ACHN (cell line): Measurements from ENCODE around the gene C9orf43.
"Not testable (repeated sequence)": the region's sequence is repeated elsewhere in the genome, so short reads cannot be mapped to it uniquely, and the experiment has no call there.

ENCODE experiments used
- DNase-seq: peaks from one replicate; pipeline ENCODE4 v3.0.0-alpha.2; 2015
- in situ Hi-C: cut with HindIII; loops from 2 replicates; pipeline ENCODE4 v1.10.0; 2017; ENCODE audit warnings: low sequenced_read_pairs, low pct_ligation_motif_present, low pct_unique_long_range_greater_than_20kb

The C9orf43 gene

DNA sequence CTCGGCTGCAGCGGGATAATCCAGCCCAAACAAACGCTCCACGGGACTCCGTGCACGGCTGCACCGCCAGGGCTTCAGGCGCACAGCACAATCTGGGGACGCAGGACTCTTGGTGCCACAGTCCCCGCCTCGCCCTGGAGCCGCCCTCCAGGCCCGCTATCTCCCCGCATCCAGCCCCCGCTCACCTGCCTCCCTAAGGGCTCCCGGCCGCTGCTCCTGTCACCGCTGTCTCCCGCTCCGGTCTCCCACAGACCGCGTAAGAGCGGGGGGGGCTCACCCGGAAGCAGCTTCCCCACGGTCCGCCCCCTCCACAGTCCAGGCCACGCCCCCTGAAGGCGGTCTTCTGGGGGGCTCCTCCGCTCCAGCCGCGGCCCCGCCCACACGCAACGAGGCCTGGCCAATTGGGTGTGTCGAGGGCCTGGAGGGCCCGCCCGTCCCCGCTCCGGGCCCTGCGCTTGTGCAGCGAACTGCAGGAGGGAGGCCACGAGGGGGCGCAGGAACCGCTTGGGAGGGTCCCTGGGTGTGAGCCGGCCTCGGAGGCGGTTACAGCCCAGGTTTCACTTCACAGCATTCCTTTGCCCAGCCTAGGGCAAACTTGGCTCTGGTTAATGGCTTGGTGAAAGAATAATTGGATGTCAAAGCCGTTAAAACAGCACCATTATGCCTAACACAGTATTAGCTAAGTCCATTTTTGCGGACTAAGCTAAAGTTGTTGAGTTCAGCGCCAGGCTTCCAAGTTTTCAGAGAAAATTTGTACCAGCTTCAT, 9.3 kb upstream of the C9orf43 start, which contains the start of gene ALAD:
Gene ALAD (minus strand): TSS at position 258 of the 766 bp plus-strand sequence. CDS start 7,725 bp downstream, outside the sequence.
- peak; percentile 96 for DNase-seq
- in situ Hi-C loops: no loop called here

DNA sequence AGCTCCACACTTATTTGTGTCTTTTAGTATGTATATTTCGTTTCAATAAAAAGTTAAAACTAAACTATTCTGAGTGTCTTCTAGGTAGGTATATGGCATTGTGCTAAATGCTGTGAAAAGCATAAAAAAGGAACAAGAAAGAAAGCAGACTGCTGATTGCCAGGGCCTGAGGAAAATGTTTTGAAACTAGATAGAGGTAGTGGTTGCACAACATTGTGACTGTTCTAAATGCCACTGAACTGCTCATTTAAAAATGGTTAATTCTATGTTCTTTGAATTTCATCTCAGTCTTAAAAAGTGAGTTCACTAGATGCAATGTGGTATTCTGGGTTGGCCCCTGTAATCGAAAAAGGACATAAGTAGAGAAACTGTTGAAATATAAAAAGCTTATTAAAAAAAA, 6.9 kb upstream of the C9orf43 start:
- in situ Hi-C loops: no loop called here
- no peak for DNase-seq

DNA sequence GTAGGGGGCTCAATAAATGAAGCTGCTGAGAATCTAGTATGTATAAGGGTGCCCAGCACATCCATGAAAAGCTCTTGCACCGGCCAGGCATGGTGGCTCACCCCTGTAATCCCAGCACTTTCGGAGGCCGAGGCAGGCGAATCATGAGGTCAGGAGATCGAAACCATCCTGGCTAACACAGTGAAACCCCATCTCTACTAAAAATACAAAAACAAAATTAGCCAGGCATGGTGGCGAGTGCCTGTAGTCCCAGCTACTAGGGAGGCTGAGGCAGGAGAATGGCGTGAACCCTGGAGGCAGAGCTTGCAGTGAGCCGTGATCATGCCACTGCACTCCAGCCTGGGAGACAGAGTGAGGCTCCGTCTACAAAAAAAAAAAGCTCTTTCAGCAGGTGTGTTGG, 4.2 kb upstream of the C9orf43 start:
- DNase-seq, in situ Hi-C loops: not testable (repeated sequence)

DNA sequence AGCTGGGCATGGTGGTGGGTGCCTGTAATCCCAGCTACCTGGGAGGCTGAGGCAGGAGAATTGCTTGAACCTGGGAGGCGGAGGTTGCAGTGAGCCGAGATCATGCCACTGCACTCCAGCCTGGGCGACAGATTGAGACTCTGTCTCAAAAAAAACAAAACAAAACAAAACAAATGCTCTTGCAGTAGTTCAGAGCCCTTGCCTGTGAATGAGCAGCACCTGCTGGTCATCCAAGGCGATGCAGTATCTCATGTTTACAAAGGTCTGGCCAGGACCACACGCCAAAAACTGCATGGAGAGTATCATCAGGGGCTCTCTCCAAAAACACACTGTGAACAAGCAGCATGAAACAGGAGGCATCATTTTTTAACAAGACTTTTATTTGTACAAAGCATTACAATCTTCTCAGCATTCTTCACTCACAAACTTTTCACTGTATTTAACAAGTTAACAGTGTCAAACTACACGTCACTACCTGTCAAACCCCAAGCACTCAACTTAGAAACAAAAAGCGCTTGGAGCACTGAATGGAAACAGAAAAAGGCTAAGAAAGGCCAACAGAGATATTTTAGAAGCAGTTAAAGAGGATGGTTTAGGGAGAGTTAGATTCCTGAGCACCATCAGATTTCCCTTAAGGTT, 3.6 kb upstream of the C9orf43 start:
- in situ Hi-C loops: not testable (repeated sequence)
- peak; percentile 65 for DNase-seq

DNA sequence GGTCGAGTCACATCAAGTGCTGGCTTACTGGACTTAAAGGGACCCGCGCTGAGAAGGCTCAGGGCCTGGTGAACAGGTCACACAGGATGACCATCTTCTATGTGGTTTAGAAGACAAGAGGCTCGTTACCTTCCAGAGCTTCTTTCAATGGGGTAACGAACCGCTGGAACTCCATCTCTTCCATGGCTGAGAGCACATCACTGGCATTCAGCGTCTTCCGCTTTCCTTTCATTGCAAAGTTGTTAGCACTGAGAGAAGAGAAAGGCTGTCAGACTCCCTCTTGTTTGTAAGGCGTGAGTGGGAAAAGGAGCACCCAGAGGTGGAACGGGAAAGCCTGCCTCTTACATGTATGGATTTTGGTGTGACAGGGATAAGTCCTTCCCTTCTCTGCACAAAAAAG, 1.1 kb upstream of the C9orf43 start:
- DNase-seq: peak; percentile 17
- in situ Hi-C loops: no loop called here

DNA sequence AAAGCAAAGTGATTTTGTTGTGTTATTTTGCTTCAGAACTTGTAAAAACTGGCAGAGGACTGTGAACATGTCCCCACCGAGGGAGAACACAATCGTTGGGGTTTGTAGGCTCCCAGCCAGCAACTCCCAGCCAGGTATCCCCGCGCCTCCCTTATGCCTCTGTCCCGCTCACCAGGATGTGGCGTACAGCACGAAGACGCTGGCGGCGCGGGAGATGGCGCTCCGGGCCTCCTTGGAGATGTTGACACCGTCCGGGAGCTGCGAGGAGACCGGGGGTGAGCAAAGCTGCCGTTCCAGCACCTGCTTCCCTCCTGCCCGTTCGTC, 702 bp upstream of the C9orf43 start:
- in situ Hi-C loops: no loop called here

DNA sequence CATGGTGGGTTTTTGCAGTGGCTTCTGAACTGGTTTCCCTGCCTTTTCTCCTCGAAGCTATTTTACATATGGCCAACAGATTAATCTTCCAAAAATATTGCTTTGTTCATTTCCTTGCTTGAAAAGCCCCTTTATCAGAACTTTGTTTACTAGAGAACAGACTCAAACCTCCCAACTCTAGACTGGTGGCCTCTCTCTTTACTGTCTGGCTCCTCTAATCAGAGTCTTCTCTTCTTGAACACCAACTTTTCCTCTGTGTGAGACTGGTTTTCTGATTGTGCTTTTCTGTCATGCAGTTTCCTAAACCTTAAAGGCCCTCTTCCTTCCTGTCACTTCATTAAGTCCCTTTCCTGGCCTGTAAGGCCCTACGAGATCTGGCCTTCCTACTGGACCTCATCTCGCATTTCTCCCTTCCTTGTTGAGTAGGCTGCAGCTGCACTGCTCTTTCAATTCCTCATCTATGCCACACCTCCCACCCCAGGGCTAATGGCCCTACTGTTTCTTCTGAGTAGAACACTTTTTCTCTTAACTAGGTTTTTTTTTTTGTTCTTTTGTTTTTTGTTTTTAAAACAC, 5.7 kb downstream of the C9orf43 start:
- in situ Hi-C loops: no loop called here
- DNase-seq: no peak

More for the DNA sequence above, 702 bp upstream of the C9orf43 start:
- DNase-seq: no peak

DNA sequence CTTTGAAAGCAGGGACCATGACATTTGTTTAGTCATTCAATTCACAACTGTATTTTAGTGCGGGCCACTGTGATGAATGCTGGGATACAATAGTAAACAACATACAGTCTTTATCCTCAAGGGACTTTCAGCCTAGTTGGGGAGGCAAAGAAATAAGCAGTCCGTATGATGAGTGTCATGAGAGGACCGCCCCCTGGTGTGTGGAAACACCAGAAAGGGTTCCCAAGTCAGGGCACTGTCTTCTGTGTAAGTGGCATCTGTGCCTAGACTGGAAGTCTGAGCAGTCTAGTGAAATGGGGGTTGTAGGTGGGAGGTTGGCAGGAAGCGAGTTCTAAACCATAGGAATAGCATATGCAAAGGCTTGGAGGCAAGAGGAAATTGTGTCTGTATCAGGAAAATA, 6.8 kb downstream of the C9orf43 start:
- in situ Hi-C loops: no loop called here
- DNase-seq: no peak

DNA sequence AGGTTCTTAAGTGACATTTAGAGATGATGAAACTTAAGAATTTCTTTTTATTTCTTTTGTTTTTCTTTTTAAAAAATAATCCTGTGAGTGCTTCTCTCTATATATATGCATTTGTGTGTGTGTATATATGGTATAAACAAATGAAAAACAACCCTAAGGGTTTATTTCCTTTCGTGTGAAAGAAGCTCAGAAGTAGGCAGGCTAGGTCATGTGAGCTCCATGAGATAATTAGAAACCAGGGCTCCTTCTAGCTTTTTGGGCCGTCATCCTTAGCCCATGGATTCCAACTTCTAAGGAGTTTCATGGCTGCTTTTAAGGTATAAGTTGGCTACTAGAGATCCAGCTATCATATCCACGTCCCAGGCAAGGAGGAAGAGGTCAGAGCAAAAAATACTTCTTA, 11.2 kb downstream of the C9orf43 start:
- in situ Hi-C loops: no loop called here
- DNase-seq: no peak

DNA sequence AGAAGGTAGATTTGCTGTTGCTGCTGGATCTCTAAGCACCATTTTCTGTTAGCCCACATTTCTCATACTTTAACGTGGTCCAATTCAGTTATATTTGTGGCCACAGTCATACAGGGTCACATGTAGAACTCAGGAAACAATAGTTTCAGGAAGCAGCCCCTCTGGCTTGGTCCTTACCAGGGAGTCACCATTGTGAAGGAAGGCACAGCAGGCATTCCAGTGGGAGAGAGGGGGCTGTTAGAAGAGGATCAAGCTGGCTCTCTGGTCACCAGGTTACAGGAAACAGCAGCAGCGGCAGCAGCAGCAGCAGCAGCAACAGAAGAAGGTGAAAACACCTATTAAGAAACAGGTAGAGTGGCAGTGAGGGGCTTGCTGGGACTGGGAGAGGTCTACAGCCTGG, 14.5 kb downstream of the C9orf43 start:
- in situ Hi-C loops: no loop called here
- DNase-seq: no peak

DNA sequence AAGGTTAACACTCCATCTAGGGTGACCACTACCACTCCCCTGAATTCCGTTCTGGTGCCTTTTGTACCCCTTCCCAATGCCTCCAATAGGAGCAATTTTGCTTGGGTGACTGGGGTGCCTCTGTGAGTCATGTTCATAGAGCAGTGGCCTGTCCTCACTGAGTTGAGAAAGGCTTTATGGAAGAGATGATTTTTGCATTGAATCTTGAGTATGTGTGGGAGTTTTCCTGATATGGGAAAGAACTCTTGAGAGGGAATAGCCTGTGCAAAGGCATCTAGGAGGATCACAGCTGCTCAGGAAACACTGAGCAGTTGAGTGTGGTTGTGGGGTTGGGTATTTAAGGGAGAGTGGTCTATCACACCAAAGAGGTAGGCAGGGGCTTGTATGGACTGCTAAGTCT, 16.2 kb downstream of the C9orf43 start:
- no peak for DNase-seq
- in situ Hi-C loops: no loop called here

DNA sequence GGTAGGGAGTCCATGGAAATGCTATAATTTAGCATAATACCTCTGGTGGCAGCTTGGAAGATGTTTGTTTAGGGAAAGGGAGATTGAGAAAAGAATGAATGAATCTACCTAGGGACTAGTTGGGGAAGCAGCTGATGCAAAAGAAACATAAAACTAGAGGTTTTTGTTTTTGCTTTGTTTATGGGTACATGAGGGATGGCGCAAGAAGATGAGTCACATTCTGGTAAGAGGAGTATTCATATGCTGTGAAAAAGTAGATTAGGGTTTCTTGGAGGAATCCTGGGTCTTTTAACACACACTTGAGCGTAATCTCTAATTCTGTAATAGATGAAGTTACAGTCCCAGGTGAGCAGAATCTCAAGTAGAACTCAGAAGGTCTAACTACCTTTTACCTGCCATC, 17.1 kb downstream of the C9orf43 start:
- in situ Hi-C loops: no loop called here
- no peak for DNase-seq

DNA sequence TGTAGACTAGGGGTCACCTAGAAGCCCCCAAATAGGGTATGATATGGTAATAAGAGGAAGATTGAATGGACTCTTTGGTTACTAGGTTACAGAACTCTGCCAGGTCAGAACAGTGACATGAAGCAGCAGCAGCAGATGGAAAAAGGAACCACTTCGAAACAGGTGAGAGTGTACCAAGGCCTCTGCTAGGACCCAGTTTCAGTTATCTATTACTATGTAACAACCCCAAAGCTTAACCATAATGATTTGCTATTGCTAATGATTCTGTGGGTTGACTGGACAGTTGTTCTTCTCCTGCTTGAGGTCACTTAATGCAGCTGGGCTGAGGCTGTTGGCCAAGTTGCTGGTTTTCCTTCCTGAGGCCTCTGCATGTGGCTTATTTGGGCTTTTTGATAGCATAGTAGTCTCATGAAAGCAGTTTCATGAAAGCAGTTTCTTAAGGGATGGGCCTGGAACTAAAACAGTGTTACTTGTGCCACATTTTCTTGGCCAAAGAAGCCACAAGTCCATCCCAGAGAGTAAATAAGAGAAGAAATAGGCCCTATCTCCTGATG, 17.6 kb downstream of the C9orf43 start:
- in situ Hi-C loops: no loop called here
- no peak for DNase-seq

DNA sequence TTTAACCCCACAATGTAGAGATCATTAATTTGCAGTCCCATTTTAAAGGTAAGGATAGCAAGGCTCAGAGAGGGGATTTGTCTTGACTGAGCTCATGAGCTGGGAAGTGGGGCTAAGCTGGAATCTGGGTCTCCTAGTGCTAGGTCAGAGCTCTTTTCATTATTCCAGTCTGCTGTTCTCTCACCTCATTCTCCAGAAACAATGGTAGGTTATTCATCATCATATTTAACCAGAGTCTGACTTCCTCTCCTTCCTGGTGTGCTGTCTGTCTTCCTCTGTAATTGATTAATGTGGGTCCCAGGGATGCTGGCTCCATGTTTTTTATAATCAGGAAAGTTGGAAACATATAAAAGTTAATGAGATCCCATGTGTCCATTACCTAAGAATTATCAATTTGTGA, 20.6 kb downstream of the C9orf43 start:
- no peak for DNase-seq
- in situ Hi-C loops: no loop called here

DNA sequence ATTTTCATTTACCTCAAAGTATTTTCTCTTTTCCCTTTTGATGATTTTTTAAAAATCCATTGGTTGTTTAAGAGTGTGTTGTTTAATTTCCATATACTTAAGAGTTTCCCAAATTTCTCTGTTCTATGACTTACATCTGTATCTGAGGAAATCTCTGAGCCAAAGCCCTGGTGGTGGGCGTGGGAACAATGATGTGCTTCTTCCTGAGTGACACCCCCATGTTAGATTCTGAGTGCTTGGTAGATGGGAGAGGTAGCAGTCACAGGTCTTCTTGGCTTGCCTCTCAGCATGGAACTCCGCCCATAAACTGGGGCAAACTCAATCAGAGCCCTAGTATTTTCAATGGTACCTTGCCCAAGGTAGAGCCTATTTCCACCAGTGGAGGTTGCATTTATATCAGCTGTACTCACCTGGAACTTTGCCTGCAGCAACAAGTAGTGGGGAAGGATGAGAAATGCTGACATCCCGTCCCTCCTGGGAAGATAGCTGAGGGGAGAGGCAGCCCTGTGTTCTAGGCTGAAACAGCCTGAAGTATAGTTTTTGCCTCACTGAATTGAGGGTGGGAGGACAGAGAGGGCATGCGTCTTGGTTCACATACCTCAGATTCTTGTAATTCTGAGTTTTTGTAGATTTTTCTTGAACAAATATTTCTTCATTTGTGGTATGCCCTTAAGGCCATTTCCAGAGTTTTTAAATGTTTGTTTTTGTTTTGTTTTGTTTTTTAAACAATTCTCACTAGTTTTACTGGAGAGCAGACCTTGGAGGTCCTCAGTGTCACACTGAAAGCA, 26.4 kb downstream of the C9orf43 start:
- DNase-seq: no peak
- in situ Hi-C loops: no loop called here

DNA sequence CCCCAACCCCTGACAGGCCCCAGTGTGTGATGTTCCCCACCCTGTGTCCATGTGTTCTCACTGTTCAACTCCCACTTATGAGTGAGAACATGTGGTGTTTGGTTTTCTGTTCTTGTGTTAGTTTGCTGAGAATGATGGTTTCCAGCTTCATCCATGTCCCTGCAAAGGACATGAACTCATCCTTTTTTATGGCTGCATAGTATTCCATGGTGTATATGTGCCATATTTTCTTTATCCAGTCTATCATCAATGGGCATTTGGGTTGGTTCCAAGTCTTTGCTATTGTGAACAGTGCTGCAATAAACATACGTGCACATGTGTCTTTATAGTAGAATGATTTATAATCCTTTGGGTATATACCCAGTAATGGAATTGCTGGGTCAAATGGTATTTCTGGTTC, 27.2 kb downstream of the C9orf43 start:
- not testable (repeated sequence) for DNase-seq

DNA sequence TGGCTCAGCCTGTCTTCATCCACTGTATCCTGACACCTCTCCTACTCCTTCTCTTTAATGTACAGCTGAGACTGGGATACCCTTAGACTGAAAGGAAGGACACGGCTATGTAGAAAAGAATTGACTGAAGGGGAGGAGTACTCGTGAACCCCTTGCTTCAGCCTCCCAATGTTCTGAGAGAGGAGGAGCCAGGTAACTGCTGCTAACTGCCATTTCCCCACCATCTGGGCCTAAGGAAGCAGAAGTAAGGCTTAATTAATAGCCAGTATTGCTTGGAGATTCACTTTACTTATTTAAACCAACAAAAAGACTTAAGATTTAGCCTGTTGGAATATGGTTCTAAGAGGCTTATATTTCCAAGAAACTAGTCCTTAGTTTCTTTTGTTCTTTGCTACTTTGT, 34.2 kb downstream of the C9orf43 start:
- DNase-seq: no peak
- in situ Hi-C loops: no loop called here

More for the DNA sequence above, 27.2 kb downstream of the C9orf43 start:
- in situ Hi-C loops: not testable (repeated sequence)

DNA sequence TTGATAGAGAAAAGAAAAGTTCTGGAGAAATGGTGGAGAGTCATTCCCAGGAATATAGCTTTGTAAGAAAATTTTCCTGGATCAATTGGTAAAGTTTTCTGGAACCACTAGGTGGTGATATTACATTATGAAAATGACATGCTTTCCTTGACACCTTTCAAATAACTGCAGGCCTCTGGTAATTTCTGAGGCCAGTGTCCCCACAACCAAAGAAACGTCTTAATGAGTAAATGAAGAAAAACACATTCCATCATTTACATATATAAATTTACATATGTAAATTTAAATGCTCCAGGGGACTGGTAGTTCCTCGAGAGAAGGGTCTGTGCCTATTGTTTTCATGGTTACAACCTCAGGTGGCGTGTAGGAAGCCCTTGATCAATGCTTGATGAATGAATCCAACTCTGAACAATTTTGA, 35.8 kb downstream of the C9orf43 start:
- in situ Hi-C loops: no loop called here
- peak; percentile 59 for DNase-seq

DNA sequence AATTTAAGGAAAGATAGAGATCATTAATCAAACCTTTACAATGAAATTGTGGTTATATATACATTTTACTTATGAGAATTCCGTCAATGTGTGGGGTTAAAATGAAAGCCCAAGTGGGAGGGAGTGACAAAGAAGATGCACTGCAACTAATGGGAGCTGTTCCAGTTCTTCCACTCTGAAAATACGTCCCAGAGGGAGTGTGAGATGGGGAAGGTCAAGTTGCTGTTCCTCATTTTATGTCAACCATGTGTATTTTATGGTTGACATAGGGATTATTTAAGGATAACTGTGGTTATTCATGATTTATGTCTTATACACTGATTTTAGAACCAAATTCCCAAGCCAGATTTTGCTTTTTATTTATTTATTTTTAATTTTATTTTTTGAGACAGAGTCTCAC, 38.8 kb downstream of the C9orf43 start:
- in situ Hi-C loops: no loop called here
- no peak for DNase-seq
